Fibroblast of lung (primary cell): ENCODE data around the gene ZNF710. TPM values are rescaled to one million over a fixed set of nuclear protein-coding genes. Genes with fewer than 3 reads are reported as not detected.

Source experiments
- DNase-seq, 2 donors: peaks; one replicate each; pipeline versions ENCODE4 v3.0.0 to v3.0.0-alpha.2; 2010; ENCODE audit warnings: low read depth in 2 of 2
- H2AFZ ChIP-seq: 2 replicates; pipeline ENCODE4 v1.5.1; 2012; ENCODE audit warnings: low read length, control low read depth, inconsistent platforms
- H3K27ac ChIP-seq: 2 replicates; pipeline ENCODE4 v1.5.1; 2011; ENCODE audit warnings: low read length, control low read depth; ENCODE audit not compliant: insufficient read depth
- H3K27me3 ChIP-seq: 2 replicates; pipeline ENCODE4 v1.5.1; 2011; ENCODE audit warnings: mild to moderate bottlenecking, low read length; ENCODE audit not compliant: control insufficient read depth, insufficient read depth
- H3K36me3 ChIP-seq: 2 replicates; pipeline ENCODE4 v1.5.1; 2011; ENCODE audit warnings: low read length; ENCODE audit not compliant: control insufficient read depth, insufficient read depth
- H3K4me1 ChIP-seq: 2 replicates; pipeline ENCODE4 v1.5.1; 2011; ENCODE audit warnings: low read length; ENCODE audit not compliant: control insufficient read depth, insufficient read depth; ENCODE audit errors: extremely low read depth
- H3K4me2 ChIP-seq: 2 replicates; pipeline ENCODE4 v1.5.1; 2011; ENCODE audit warnings: low read length, control low read depth; ENCODE audit not compliant: insufficient read depth; ENCODE audit errors: extremely low read depth
- H3K4me3 ChIP-seq, 4 experiments: fragments of 200-600 bp in 1 of 4; sonication (generic) in 1 of 4; replicated peaks in 1 of 4; 2 replicates each; pipeline ENCODE4 v1.5.1; 2011 to 2016; ENCODE audit warnings: low read length in 4 of 4, low read depth in 3 of 4, mild to moderate bottlenecking in 3 of 4, control low read depth in 2 of 4, inconsistent platforms in 1 of 4, mixed read lengths in 1 of 4; ENCODE audit not compliant: insufficient read depth in 1 of 4; ENCODE audit errors: control extremely low read depth in 1 of 4
- H3K79me2 ChIP-seq: 2 replicates; pipeline ENCODE4 v1.5.1; 2012; ENCODE audit warnings: mild to moderate bottlenecking, low read length, inconsistent platforms; ENCODE audit not compliant: control insufficient read depth, insufficient read depth
- H3K9ac ChIP-seq: 2 replicates; pipeline ENCODE4 v1.5.1; 2011; ENCODE audit warnings: mild to moderate bottlenecking, low read length, control low read depth; ENCODE audit not compliant: insufficient read depth
- H3K9me3 ChIP-seq: 2 replicates; pipeline ENCODE4 v1.5.1; 2012; ENCODE audit warnings: low read depth, low read length; ENCODE audit not compliant: control insufficient read depth, insufficient read depth
- H4K20me1 ChIP-seq: 2 replicates; pipeline ENCODE4 v1.5.1; 2011; ENCODE audit warnings: low read length; ENCODE audit not compliant: control insufficient read depth, insufficient read depth; ENCODE audit errors: extremely low read depth
- EZH2 ChIP-seq: IDR thresholded peaks from 2 replicates; pipeline ENCODE4 v1.5.1; 2012; ENCODE audit warnings: low read length, control low read depth, mild to moderate bottlenecking; ENCODE audit errors: missing control alignments
- polyA plus RNA-seq, 2 donors: library from polyadenylated mRNA; depleted of rRNA in 1 of 2; stranded (reverse) in 1 of 2; unstranded in 1 of 2; fragments of >200 nt; gene quantifications; 2 replicates each; pipeline ENCODE4 v1.2.1, GENCODE V29; 2011 to 2012; ENCODE audit warnings: missing spikeins in 1 of 2
- total RNA-seq: library from RNA; depleted of rRNA; stranded (reverse); fragments of >200 nt; gene quantifications from 2 replicates; pipeline ENCODE4 v1.2.1, GENCODE V29; 2014
- TF ChIP-seq, protein P1 (sequence below), 2 donors: IDR thresholded peaks in 1 of 2; conservative IDR thresholded peaks in 1 of 2; 1 replicate in 1 of 2; 2 replicates in 1 of 2; pipeline ENCODE4 v1.5.1; 2011 to 2012; ENCODE audit warnings: low read length in 2 of 2, control low read depth in 1 of 2, inconsistent platforms in 1 of 2, low read depth in 1 of 2, mild to moderate bottlenecking in 1 of 2

The ZNF710 gene
- total and polyA plus RNA-seq, 2 donors (not counting 1 experiment from before 2014, with no cell fraction given) = 2.1 to 9.4 TPM

DNA sequence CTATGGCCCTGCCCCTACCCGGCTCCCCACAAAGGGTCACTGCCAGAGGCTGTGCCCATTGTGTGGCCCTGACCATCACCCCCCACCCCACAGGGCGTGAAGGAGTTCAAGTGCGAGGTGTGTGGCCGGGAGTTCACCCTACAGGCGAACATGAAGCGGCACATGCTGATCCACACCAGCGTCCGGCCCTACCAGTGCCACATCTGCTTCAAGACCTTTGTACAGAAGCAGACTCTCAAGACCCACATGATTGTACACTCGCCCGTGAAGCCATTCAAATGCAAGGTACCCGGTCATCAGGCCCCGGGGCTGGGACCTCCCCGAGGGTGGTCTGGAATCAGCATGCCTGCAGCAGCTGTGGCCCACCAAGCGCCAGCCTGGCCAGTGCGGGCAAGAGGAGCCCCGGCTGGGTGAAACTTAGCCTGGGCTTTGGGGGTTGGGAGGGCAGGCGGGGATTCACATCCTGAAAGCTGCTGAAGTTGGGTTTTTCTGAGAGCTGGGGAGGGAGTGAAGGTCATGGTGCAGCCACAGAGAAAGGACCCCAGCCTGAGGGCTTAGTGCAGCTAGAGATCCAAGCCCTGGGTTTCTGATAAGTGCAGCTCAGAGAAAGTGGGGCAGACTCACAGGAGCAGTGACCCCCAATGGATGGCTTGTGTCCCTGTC, 72.0 kb downstream of the ZNF710 start:
- H4K20me1 ChIP-seq = no peaks in the 10 kb centered on the region
- no peaks in the 10 kb centered on the region for H3K9me3 ChIP-seq
- no peak overlapping the region for H3K4me2 ChIP-seq
- no peak overlapping the region for H3K9ac ChIP-seq
- H3K4me1 ChIP-seq = no peaks in the 10 kb centered on the region
- TF ChIP-seq, protein P1, sequence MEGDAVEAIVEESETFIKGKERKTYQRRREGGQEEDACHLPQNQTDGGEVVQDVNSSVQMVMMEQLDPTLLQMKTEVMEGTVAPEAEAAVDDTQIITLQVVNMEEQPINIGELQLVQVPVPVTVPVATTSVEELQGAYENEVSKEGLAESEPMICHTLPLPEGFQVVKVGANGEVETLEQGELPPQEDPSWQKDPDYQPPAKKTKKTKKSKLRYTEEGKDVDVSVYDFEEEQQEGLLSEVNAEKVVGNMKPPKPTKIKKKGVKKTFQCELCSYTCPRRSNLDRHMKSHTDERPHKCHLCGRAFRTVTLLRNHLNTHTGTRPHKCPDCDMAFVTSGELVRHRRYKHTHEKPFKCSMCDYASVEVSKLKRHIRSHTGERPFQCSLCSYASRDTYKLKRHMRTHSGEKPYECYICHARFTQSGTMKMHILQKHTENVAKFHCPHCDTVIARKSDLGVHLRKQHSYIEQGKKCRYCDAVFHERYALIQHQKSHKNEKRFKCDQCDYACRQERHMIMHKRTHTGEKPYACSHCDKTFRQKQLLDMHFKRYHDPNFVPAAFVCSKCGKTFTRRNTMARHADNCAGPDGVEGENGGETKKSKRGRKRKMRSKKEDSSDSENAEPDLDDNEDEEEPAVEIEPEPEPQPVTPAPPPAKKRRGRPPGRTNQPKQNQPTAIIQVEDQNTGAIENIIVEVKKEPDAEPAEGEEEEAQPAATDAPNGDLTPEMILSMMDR (conservative IDR thresholded peaks at IDR 0.05 in 1 of 2, IDR thresholded peaks at IDR 0.05 in 1 of 2; ENCODE audit: low read depth in 1 of 2, low read length in 2 of 2) = no peak
- TF ChIP-seq EZH2 = no peak
- peaks cover 2% of the 10 kb centered on the region for H3K36me3 ChIP-seq
- H3K4me3 ChIP-seq = no peak overlapping the region
- no peak overlapping the region for H2AFZ ChIP-seq
- no peaks in the 10 kb centered on the region for H3K79me2 ChIP-seq
- DNase-seq = no peak
- no peak overlapping the region for H3K27ac ChIP-seq
- no peaks in the 10 kb centered on the region for H3K27me3 ChIP-seq

DNA sequence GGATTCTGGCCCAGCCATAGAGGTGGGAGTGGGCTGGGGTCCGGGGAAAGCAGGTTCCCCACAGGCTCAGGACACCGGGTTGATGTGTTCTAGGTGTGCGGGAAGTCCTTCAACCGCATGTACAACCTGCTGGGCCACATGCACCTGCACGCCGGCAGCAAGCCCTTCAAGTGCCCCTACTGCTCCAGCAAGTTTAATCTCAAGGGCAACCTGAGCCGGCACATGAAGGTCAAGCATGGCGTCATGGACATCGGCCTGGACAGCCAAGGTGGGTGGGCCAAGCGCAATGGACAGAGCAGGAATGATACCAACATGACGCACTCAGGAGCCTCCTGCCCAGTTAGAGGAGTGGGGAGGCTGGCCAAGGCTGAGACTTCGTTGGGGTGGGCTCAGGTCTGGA, 72.9 kb downstream of the ZNF710 start:
- TF ChIP-seq, protein P1 (conservative IDR thresholded peaks at IDR 0.05 in 1 of 2, IDR thresholded peaks at IDR 0.05 in 1 of 2; ENCODE audit: low read depth in 1 of 2, low read length in 2 of 2) = no peak
- no peak for TF ChIP-seq EZH2

DNA sequence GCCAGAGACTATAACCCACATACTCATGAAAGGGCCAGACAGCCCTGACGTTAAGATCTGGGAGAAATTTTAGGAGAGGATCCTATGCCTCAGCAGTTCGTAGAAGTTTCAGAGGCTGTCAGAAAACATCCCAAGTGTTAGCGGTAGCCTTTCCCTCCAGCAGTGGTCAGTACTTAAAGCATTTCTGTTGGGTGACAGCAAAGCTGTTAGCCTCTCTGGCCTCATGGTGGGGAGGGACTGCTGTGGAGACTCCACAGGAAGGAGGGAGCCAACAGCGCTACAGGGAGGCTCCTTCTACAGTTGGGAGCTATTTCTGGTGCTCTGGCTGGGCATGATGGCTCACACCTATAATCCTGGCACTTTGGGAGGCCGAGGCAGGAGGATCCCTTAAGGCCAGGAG, 73.8 kb downstream of the ZNF710 start:
- H3K36me3 ChIP-seq = peaks cover 3% of the 10 kb centered on the region
- H3K4me2 ChIP-seq = no peak overlapping the region
- H4K20me1 ChIP-seq = no peaks in the 10 kb centered on the region
- no peak overlapping the region for H3K9ac ChIP-seq
- H3K4me3 ChIP-seq = no peak overlapping the region
- H3K9me3 ChIP-seq = no peaks in the 10 kb centered on the region
- H3K27me3 ChIP-seq = no peaks in the 10 kb centered on the region
- TF ChIP-seq EZH2 = no peak
- TF ChIP-seq, protein P1 (conservative IDR thresholded peaks at IDR 0.05 in 1 of 2, IDR thresholded peaks at IDR 0.05 in 1 of 2; ENCODE audit: low read depth in 1 of 2, low read length in 2 of 2) = no peak
- H3K27ac ChIP-seq = no peak overlapping the region
- no peaks in the 10 kb centered on the region for H3K79me2 ChIP-seq
- H2AFZ ChIP-seq = no peak overlapping the region
- no peak for DNase-seq
- no peaks in the 10 kb centered on the region for H3K4me1 ChIP-seq

More for the DNA sequence above, 72.9 kb downstream of the ZNF710 start:
- no peak for DNase-seq
- no peaks in the 10 kb centered on the region for H3K79me2 ChIP-seq
- no peak overlapping the region for H3K27ac ChIP-seq
- no peak overlapping the region for H3K4me3 ChIP-seq
- peaks cover 3% of the 10 kb centered on the region for H3K36me3 ChIP-seq
- no peaks in the 10 kb centered on the region for H4K20me1 ChIP-seq
- no peak overlapping the region for H2AFZ ChIP-seq
- no peak overlapping the region for H3K4me2 ChIP-seq
- no peaks in the 10 kb centered on the region for H3K9me3 ChIP-seq
- no peaks in the 10 kb centered on the region for H3K27me3 ChIP-seq
- H3K4me1 ChIP-seq = no peaks in the 10 kb centered on the region
- H3K9ac ChIP-seq = no peak overlapping the region
